Lower leg skin (tissue), 4 donors: ENCODE data around the gene PRR29. TPM values are rescaled to one million over a fixed set of nuclear protein-coding genes. Genes with fewer than 3 reads are reported as not detected.

Source experiments
- DNase-seq, 2 donors: peaks; one replicate each; pipeline ENCODE4 v3.0.0-alpha.2; 2019; ENCODE audit warnings: low spot score in 2 of 2
- H3K4me3 ChIP-seq: fragments of 200-600 bp; sonication (generic); 2 replicates; pipeline ENCODE4 v1.5.1; 2017; ENCODE audit warnings: mild to moderate bottlenecking, low read depth; ENCODE audit not compliant: poor library complexity, severe bottlenecking
- POLR2A ChIP-seq, 2 donors: fragments of 450-650 bp; IDR thresholded peaks; one replicate each; pipeline ENCODE4 v1.6.1; 2016 to 2017; ENCODE audit warnings: antibody characterized with exemption in 2 of 2, mild to moderate bottlenecking in 1 of 2, moderate library complexity in 1 of 2
- WGBS, 2 donors: methylation state at CpG; one replicate each; pipeline ENCODE4 v1.1.5; 2018; 5-methylcytosine and 5-hydroxymethylcytosine counted together
- intact Hi-C: fragments of 100-400 bp; cut with DNase I; formaldehyde crosslinking; loops from one replicate; pipeline ENCODE4 v1.15.0; 2023; ENCODE audit warnings: low total_unique reads
- total RNA-seq, 4 donors: library from RNA; depleted of rRNA; stranded (reverse); fragments of >200 nt; gene quantifications; one replicate each; pipeline ENCODE4 v1.1.0, GENCODE V29; 2016
- TF ChIP-seq, protein P1 (sequence below), 3 donors: fragments of 450-650 bp; IDR thresholded peaks; one replicate each; pipeline ENCODE4 v1.5.1; 2016; ENCODE audit warnings: antibody characterized with exemption in 3 of 3, mild to moderate bottlenecking in 3 of 3, moderate library complexity in 2 of 3

The PRR29 gene
- total RNA-seq, 4 donors from 2014 or later, result 0.17 TPM; not detected in 3

GRCh38 chr17:64038331-64039105 lies 40.4 kb downstream of the PRR29 start:
- TF ChIP-seq, protein P1, sequence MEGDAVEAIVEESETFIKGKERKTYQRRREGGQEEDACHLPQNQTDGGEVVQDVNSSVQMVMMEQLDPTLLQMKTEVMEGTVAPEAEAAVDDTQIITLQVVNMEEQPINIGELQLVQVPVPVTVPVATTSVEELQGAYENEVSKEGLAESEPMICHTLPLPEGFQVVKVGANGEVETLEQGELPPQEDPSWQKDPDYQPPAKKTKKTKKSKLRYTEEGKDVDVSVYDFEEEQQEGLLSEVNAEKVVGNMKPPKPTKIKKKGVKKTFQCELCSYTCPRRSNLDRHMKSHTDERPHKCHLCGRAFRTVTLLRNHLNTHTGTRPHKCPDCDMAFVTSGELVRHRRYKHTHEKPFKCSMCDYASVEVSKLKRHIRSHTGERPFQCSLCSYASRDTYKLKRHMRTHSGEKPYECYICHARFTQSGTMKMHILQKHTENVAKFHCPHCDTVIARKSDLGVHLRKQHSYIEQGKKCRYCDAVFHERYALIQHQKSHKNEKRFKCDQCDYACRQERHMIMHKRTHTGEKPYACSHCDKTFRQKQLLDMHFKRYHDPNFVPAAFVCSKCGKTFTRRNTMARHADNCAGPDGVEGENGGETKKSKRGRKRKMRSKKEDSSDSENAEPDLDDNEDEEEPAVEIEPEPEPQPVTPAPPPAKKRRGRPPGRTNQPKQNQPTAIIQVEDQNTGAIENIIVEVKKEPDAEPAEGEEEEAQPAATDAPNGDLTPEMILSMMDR (IDR thresholded peaks at IDR 0.05), result no peak
- no peak for TF ChIP-seq POLR2A (IDR thresholded peaks at IDR 0.05)
- no peak overlapping the region for H3K4me3 ChIP-seq
- intact Hi-C loops, result no loop called here
- 90 to 92% methylated on average over 16 of the region's 16 CpGs for WGBS, 2 donors
- DNase-seq, result peak in 1 of 2 donors; percentile 68

GRCh38 chr17:64039106-64039400 lies 40.9 kb downstream of the PRR29 start:
- intact Hi-C loops, result no loop called here
- no peak for DNase-seq
- TF ChIP-seq, protein P1 (IDR thresholded peaks at IDR 0.05), result no peak
- no peak for TF ChIP-seq POLR2A (IDR thresholded peaks at IDR 0.05)
- no peak overlapping the region for H3K4me3 ChIP-seq
- WGBS, 2 donors, result 91 to 95% methylated on average over 3 of the region's 3 CpGs

- WGBS, 2 donors, result 79 to 80% methylated on average over 6 of the region's 6 CpGs
- intact Hi-C loops, result no loop called here
- no peak overlapping the region for H3K4me3 ChIP-seq
- no peak for DNase-seq
- TF ChIP-seq, protein P1 (IDR thresholded peaks at IDR 0.05), result no peak
- TF ChIP-seq POLR2A (IDR thresholded peaks at IDR 0.05), result no peak
Measured at GRCh38 chr17:64040206-64040605, 42.1 kb downstream of the PRR29 start.

DNA sequence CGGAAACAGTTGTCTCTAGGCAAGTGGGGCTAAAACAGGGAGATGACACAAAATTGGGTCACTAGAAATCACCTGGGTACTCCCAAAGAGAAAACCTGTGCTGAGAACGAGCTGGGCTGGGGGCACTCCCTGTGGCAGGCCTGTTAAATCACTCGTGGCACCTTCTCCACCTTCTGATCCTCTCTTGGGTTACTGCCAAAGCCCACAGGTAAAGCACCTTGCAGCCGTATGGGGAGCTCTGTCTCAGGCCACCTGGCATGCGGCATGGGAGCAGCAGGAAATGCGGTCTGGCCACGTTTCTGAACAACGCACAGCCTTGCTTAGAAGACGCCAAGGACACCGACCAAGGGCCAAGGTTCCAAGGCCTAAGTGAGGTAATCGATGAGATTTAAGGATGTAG lies 43.8 kb downstream of the PRR29 start:
- 62 to 67% methylated on average over 11 of the region's 11 CpGs for WGBS, 2 donors
- DNase-seq, result no peak
- no peak overlapping the region for H3K4me3 ChIP-seq
- intact Hi-C loops, result no loop called here
- TF ChIP-seq, protein P1 (IDR thresholded peaks at IDR 0.05), result no peak
- TF ChIP-seq POLR2A (IDR thresholded peaks at IDR 0.05), result no peak

DNA sequence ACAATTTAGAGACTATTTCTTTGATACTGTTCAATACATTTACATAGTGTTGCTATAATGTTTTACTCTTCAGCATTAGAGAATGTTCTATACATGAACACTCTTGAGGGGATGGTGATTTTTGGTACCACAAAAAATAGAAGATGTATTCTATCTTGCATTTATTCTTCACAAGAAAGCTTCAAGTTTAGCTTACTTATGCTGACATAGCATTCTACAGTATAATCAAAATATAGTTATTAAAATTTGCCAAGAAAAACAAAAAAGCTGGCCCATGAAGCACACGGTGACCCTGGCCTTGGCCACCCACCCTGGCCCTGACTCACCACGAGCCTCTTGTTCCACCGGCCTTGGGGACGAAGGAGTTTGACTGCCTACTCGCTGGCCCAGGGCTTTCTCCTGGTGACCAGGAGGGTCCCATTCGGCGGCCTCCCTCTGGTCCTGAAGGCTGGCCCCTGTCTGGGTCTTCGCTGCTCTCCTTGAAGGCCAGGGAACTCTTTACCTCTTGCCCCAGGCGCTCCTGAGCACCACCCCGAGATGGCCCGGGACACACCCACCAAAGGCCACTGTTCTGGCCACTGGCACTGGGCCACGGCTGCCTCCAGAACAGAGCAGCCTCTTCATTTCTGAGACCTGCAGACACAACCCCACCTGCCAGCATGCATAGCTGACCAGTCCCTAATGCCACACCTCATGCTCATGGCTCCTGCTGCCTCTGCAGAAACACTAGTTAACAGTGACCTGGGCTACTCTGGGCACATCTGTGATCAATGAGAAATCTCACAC lies 44.7 kb downstream of the PRR29 start:
- DNase-seq, result no peak
- intact Hi-C loops, result no loop called here
- H3K4me3 ChIP-seq, result no peak overlapping the region
- 81 to 91% methylated on average over 12 of the region's 12 CpGs for WGBS, 2 donors
- no peak for TF ChIP-seq POLR2A (IDR thresholded peaks at IDR 0.05)
- TF ChIP-seq, protein P1 (IDR thresholded peaks at IDR 0.05), result no peak
